HepG2 (cell line): ENCODE measurements around the gene CIBAR2.

ENCODE experiments used
- ARID5B ChIP-seq: IDR thresholded peaks from 2 replicates; pipeline ENCODE4 v1.4.0; 2020; ENCODE audit warnings: mild to moderate bottlenecking, missing genetic modification reagents
- ARNTL ChIP-seq: sonication (generic); formaldehyde crosslinking; IDR thresholded peaks from 2 replicates; pipeline ENCODE4 v1.4.0; 2020; ENCODE audit warnings: mild to moderate bottlenecking, missing genetic modification reagents
- CENPX ChIP-seq: sonication (generic); formaldehyde crosslinking; IDR thresholded peaks from 2 replicates; pipeline ENCODE4 v1.9.0; 2021; ENCODE audit warnings: mild to moderate bottlenecking, missing genetic modification reagents, moderate library complexity
- HMGXB3 ChIP-seq: sonication (generic); formaldehyde crosslinking; IDR thresholded peaks from 2 replicates; pipeline ENCODE4 v1.4.0; 2020; ENCODE audit warnings: missing genetic modification reagents, borderline replicate concordance
- ZNF746 ChIP-seq: sonication (generic); formaldehyde crosslinking; IDR thresholded peaks from 2 replicates; pipeline ENCODE4 v1.8.0; 2022; ENCODE audit warnings: mild to moderate bottlenecking, missing genetic modification reagents

- TF ChIP-seq HMGXB3 (no peak), ZNF746 (CRISPR knock-in tag) (no peak), CENPX (no peak), ARID5B (CRISPR knock-in tag) (no peak), ARNTL (CRISPR knock-in tag) (no peak)
Observed at GRCh38 chr16:85120006-85120340, 7.7 kb upstream of the CIBAR2 start.
